ENCODE data around the gene NLRP4. TPM values are rescaled to one million over a fixed set of nuclear protein-coding genes. Genes with fewer than 3 reads are reported as not detected.

NLRP4 gene
- total RNA-seq, 1 donor from 2014 or later: not detected

DNA sequence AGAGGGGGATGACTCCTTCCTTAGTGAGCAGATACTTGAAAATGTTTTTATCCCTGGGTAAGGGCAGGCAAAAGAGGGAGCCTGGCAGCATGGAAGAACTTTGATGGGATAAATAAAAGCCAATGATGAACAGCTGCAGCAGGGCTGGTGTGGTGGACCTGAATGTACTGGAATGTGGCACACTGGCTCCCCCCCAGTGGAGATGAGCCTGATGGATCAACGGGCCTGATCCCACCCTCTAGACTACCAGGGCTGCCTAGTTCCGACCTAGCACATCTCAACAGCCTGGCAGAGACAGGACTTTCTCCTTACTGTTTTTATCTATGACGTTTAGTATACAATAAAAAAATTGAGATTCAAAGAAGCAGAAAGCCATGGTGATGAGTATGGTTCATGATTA is 25.0 kb upstream of the NLRP4 start:
- Histone ChIP-seq H3K4me1 (no peaks in the 10 kb centered on the region), H3K9me3 (no peaks in the 10 kb centered on the region), H3K4me3 (no peak overlapping the region), H3K27me3 (peaks cover 10% of the 10 kb centered on the region), H3K27ac (no peak overlapping the region), H3K36me3 (no peaks in the 10 kb centered on the region)
- no peak for DNase-seq
- intact Hi-C loops (cut with DNase I): no loop called here
- ATAC-seq: no peak
- TF ChIP-seq, protein P1, sequence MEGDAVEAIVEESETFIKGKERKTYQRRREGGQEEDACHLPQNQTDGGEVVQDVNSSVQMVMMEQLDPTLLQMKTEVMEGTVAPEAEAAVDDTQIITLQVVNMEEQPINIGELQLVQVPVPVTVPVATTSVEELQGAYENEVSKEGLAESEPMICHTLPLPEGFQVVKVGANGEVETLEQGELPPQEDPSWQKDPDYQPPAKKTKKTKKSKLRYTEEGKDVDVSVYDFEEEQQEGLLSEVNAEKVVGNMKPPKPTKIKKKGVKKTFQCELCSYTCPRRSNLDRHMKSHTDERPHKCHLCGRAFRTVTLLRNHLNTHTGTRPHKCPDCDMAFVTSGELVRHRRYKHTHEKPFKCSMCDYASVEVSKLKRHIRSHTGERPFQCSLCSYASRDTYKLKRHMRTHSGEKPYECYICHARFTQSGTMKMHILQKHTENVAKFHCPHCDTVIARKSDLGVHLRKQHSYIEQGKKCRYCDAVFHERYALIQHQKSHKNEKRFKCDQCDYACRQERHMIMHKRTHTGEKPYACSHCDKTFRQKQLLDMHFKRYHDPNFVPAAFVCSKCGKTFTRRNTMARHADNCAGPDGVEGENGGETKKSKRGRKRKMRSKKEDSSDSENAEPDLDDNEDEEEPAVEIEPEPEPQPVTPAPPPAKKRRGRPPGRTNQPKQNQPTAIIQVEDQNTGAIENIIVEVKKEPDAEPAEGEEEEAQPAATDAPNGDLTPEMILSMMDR (IDR thresholded peaks at IDR 0.05): no peak

DNA sequence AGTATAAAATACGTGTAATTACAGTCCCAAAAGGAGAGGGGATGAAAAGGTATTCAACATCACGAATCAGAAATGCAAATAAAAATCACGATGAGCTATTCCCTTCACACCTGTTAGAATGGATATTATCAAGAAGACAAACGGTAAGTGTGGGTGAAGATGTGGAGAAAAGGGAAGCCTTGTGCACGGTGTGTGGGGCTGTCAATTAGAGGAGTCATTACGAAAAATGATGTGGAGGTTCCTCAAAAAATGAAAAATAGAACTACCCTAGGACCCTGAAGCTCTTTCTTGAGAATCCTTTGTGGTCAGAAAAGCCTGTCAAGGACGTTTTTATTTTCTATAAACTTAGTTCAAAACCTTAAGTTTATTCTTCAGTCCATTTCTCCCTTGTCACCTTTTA is 23.9 kb upstream of the NLRP4 start:
- intact Hi-C loops (cut with DNase I): no loop called here
- TF ChIP-seq, protein P1 (IDR thresholded peaks at IDR 0.05): no peak

DNA sequence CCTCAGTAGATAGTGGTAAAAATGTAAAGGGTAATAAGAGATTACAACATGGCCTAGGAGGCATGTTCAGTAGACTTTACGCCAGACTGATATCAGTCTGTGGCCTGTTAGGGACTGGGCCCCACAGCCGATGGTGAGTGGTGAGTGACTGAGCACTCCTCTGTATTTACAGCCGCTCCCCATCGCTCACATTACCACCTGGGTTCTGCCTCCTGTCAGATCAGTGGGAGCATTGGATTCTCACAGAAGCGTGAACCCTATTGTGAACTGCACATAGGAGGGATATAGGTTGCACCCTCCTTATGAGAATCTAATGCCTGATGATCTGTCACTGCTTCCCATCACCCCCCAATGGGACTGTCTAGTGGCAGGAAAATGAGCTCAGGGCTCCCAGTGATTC is 22.4 kb upstream of the NLRP4 start:
- Histone ChIP-seq H3K36me3 (no peaks in the 10 kb centered on the region), H3K4me1 (no peaks in the 10 kb centered on the region), H3K27ac (no peak overlapping the region), H3K9me3 (no peaks in the 10 kb centered on the region), H3K4me3 (no peak overlapping the region), H3K27me3 (peaks cover 10% of the 10 kb centered on the region)
- TF ChIP-seq, protein P1 (IDR thresholded peaks at IDR 0.05): no peak
- no peak for ATAC-seq
- intact Hi-C loops (cut with DNase I): no loop called here
- DNase-seq: no peak

More for the DNA sequence above, 23.9 kb upstream of the NLRP4 start:
- DNase-seq (no peak), ATAC-seq (no peak)
- H3K36me3 ChIP-seq: no peaks in the 10 kb centered on the region
- no peak overlapping the region for H3K27ac ChIP-seq
- no peaks in the 10 kb centered on the region for H3K9me3 ChIP-seq
- H3K4me1 ChIP-seq: no peaks in the 10 kb centered on the region
- peaks cover 10% of the 10 kb centered on the region for H3K27me3 ChIP-seq
- H3K4me3 ChIP-seq: no peak overlapping the region

DNA sequence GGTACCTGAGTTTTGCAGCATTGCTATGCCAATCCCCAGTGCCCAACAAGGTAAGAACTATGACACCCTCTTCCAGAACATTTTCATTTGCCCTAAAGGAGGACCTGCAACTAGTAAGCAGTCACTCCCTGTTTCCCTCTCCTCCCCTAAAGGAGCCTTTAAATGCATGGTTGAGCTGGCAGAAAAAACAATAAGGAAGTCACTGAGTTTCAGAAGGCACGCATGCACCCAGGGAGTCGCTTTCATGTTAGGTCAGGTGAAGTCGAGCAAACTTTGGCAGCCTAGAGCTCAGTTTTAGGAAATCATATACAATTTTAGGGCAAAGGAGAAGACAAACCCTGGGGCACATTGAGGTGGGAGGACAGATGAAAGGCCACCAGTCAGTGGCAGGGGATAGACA is 16.3 kb upstream of the NLRP4 start:
- H3K4me3 ChIP-seq: no peak overlapping the region
- H3K27ac ChIP-seq: no peak overlapping the region
- H3K27me3 ChIP-seq: no peaks in the 10 kb centered on the region
- ATAC-seq (no peak), DNase-seq (no peak)
- no peaks in the 10 kb centered on the region for H3K4me1 ChIP-seq
- H3K36me3 ChIP-seq: no peaks in the 10 kb centered on the region
- no peaks in the 10 kb centered on the region for H3K9me3 ChIP-seq
- intact Hi-C loops (cut with DNase I): no loop called here
- TF ChIP-seq, protein P1 (IDR thresholded peaks at IDR 0.05): no peak

DNA sequence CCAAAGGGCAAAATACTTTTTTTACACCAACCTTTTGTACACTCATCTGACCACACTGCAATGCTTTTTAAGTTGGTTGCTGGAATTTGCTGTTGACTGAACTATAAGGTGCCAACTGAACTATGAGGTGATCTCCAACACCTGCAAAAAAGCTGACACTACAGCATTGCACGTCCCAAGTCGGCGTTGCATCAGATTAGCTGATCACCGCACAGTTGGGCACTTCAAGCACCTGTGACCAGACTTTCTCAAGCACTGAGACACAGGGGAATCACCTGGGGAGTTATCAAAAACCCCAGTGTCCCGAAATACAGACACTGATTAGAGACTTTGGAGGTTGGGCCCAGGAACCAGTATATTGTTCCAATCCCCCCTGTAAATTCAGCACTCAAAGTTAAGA is 5.7 kb upstream of the NLRP4 start:
- no peak overlapping the region for H3K27ac ChIP-seq
- DNase-seq (no peak), ATAC-seq (no peak)
- H3K4me3 ChIP-seq: no peak overlapping the region
- TF ChIP-seq, protein P1 (IDR thresholded peaks at IDR 0.05): no peak
- H3K36me3 ChIP-seq: no peaks in the 10 kb centered on the region
- H3K4me1 ChIP-seq: no peaks in the 10 kb centered on the region
- no peaks in the 10 kb centered on the region for H3K9me3 ChIP-seq
- intact Hi-C loops (cut with DNase I): no loop called here
- H3K27me3 ChIP-seq: no peaks in the 10 kb centered on the region

DNA sequence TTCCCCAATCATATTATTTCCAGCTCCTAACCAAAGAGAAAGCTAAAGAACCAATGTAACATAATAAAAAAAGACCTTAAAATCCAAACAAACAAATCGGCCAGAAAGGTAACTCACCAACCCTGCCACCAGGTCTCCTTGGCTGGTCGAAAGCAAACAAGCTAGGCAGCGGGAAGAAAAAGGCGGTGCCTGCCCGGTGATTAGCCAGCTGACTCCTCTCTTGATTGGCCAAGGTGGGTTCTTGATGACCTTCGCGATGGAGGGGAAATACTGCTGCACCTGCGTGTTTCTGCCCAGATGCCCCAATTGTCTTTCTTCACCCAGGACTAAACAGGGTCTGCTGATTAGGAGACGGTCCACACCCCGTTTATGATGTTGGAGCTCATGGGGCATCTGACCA is 4.5 kb upstream of the NLRP4 start, which contains the start of gene NLRP11:
Gene NLRP11, minus strand, starts transcription at position 154 of the 400 bp plus-strand sequence. CDS start 13,825 bp downstream, outside the sequence.
- DNase-seq: no peak
- intact Hi-C loops (cut with DNase I): no loop called here
- no peak within 1 kb of the TSS for H3K27ac ChIP-seq
- H3K4me1 ChIP-seq: no peaks in the 10 kb centered on the region
- no peak for ATAC-seq
- TF ChIP-seq, protein P1 (IDR thresholded peaks at IDR 0.05): no peak
- H3K36me3 ChIP-seq: no peaks in the 10 kb centered on the region
- no peaks in the 10 kb centered on the region for H3K27me3 ChIP-seq
- H3K9me3 ChIP-seq: no peaks in the 10 kb centered on the region
- H3K4me3 ChIP-seq: no peak within 1 kb of the TSS
